ENCODE measurements around the gene TCP11L1.

Gene TCP11L1, protein sequence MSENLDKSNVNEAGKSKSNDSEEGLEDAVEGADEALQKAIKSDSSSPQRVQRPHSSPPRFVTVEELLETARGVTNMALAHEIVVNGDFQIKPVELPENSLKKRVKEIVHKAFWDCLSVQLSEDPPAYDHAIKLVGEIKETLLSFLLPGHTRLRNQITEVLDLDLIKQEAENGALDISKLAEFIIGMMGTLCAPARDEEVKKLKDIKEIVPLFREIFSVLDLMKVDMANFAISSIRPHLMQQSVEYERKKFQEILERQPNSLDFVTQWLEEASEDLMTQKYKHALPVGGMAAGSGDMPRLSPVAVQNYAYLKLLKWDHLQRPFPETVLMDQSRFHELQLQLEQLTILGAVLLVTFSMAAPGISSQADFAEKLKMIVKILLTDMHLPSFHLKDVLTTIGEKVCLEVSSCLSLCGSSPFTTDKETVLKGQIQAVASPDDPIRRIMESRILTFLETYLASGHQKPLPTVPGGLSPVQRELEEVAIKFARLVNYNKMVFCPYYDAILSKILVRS

DNA sequence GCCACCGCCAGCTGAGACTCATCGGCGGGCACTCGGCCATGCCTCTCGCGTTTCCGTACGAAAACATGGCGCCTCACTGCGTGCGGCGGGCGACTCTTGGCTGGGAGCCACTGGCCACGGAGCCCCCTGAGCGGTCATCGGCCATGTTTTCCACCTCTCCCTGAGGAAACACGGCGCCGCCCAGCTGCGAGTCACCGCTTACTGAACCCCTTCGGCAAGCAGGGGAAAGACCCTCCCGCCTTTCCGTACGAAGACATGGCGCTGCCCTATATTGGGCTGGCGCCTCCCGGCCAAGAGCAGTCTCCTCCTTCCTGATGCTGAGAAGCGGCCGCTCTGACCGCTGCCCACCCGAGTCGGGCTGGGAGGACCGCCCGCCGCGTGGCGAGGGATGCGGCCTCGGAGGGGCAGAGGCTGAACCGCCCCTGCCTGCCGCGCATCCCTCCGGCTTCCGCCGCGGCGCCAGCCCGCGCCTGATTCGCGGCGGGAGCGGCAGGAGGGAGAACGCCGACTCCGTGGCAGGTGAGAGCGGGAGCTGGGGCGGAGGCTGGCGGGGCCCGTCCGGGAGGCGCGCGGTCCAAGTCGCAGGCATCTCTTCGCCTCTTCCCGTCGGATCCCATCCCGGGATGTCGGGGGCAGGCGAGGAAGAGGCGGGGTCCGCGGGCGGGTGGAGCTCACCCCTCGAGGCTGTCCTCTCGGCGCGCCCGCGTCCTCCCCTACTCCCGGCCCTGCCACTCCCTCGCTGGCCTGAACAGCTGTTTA is at the start of gene TCP11L1:
TCP11L1 (plus strand) TSS at position 299 of the 759 bp plus-strand sequence. CDS start 4,202 bp downstream, outside the sequence.
- peak; percentile 92 for DNase-seq

DNA sequence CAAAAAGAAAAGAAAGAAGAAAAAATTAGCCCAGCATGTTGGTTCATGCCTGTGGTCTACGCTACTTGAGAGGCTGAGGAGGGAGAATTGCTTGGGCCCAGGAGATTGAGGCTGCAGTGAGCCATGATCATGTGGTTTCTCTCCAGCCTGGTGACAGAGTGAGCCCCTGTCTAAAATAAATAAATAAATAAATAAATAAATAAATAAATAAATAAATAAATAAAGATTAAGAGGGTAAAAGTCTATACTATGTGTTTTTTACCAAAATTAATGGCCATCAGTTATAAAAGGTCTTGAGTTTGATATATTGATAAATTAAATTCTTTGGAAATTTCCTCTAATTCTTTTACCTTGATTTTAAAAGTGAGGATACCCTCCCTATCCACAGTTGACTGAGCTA is 48.9 kb upstream of the TCP11L1 start:
- DNase-seq = no peak

- no peak for DNase-seq
Measured at GRCh38 chr11:32991427-32991826, 47.9 kb upstream of the TCP11L1 start.

GRCh38 chr11:32991898-32992297 is 47.5 kb upstream of the TCP11L1 start:
- no peak for DNase-seq

DNA sequence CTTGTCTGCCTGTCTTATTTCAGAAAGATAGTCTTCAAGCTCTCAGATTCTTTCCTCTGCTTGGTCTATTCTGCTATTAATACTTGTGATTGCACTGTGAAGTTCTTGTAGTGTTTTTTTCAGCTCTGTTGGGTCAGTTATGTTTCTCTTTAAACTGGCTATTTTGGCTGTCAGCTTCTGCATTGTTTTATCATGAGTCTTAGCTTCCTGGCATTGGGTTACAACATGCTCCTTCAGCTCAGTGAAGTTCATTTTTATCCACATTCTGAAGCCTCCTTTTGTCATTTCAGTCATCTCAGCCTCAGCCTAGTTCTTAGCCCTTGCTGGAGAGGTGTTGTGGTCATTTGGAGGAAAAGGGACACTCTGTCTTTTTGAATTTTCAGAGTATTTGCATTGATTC is 39.2 kb upstream of the TCP11L1 start:
- peak; percentile 73 for DNase-seq

DNA sequence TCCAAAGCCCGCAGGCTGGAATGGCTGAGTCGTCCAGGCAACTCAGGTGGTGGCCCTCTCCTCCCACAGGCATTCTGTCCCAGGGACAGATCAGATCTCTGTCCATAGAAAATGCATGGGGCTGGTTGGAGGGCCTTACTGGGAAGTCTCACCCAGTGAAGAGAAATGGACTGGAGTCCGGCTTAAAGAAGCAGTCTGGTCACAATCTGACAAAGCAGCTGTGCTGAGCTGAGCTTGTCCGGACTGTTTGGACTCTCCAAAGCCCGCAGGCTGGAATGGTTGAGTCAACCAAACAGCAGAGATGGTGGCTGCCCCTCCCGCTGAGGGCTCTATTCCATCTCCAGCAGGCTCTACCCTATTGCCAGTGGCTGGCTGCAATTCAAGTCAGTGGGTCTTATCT is 38.1 kb upstream of the TCP11L1 start:
- no peak for DNase-seq

GRCh38 chr11:33001751-33002542 is 37.4 kb upstream of the TCP11L1 start:
- no peak for DNase-seq

- DNase-seq = no peak
Measured at GRCh38 chr11:33005175-33005574, 34.2 kb upstream of the TCP11L1 start.

DNA sequence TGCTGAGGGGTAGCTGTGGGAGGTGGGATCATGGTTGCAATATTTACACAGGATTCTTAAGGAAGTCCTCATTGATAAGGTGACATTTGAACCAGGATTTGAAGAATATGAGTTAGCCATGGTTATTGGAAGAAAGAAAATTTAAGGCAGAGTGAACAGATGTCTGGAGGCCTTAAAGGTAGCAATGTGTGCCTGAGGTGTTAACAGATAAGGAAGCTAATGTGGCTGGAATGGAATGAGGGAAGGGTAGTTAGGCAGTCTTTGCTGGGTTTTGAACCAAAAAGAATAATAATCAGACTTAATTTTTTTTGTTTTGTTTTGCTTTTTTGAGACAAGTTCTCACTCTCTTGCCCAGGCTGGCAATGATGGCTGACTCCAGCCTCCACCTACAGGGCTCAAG is 33.4 kb upstream of the TCP11L1 start:
- DNase-seq = no peak

DNA sequence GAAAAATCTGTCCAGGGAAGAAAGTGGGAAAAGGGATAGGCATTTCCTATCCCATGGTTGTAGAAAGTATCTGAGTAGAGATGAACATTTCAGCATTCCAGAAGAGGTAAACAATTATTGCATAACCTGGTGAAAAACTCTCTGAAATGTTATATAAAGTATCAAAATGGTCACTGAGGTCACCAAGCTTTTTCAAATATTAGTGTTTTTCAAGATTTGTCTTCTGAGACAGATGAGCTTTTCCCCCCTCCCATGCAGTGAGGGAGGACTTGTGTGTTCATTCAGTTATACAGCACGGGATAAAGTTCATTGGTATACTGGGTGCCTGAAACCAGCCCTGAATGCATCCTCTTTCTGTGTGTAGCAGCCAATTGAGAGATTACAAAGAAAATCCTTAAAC is 25.6 kb upstream of the TCP11L1 start:
- no peak for DNase-seq

DNA sequence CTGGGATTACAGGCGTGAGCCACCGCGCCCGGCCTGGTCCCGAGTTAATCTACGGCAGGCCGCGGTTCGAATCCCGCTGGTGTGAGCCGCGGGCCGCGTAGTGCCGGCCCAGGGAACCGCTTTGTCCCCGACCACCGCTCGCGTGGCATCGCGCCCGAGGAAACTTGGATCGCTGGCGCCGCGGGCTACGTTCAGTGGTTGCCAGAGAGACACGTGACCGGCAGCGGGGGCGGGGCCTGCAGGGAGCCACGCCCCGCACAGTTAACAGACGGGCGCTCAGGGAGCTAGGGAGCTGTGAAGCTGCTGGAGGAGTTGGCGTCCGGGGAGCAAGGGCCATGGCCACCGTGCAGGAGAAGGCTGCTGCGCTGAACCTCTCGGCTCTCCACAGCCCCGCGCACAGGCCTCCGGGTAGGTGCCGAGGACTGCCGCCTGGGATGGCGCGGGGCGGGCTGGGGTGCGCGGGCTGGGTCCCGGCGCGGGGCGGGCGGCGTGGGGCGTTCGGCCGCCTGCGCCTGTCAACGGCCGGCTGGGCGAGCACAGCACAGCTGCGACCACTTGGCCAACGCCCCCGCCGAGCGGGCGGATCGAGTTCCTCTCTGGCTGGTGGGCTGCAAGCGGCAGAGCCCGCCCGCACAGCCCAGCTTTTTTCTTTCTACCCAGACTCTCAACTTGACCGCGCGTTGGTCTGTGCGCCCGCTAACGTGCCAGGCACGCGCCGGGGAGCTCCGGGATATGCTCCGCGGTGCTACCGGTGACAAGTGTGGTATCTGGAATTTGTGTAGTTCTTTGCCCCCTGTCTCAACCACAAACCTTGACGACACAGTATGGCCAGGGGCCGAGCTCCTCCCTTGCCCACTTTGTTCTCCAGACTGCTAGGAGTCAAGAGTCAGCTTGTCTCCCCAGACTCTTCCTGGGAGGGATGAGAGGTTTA is 23.5 kb upstream of the TCP11L1 start, which contains the start of gene DEPDC7:
DEPDC7 (plus strand) TSS at position 258 of the 931 bp plus-strand sequence; CDS start at position 336, 78 bp downstream.
- peak; percentile 73 for DNase-seq

- no peak for DNase-seq
Measured at GRCh38 chr11:33016654-33017053, 22.7 kb upstream of the TCP11L1 start.

GRCh38 chr11:33017478-33017877 is 21.9 kb upstream of the TCP11L1 start:
- DNase-seq = no peak

- DNase-seq = no peak
Measured at GRCh38 chr11:33017965-33018364, 21.4 kb upstream of the TCP11L1 start.

- no peak for DNase-seq
Measured at GRCh38 chr11:33018840-33019239, 20.5 kb upstream of the TCP11L1 start.

DNA sequence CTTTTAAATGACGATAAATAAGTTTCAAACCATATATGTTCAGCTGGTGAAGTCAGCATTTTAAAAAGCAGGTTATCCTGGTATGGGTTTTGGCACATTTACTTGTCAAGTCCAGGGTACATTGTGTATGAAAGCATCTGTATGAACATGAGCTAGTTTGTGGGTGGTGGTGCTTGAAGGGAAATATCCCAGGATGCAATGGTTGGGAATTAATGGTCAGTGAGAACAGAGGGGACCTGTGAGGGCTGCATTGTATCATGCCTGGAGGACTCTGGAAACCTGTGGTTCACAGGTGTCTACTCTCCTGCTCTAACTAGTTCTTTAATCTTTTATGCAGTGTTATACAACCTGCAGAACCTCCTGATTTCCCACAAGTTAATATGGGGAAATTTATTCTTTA is 17.9 kb upstream of the TCP11L1 start:
- no peak for DNase-seq

GRCh38 chr11:33021937-33022336 is 17.4 kb upstream of the TCP11L1 start:
- DNase-seq = no peak

- no peak for DNase-seq
Measured at GRCh38 chr11:33025339-33025722, 14.0 kb upstream of the TCP11L1 start.

- no peak for DNase-seq
Measured at GRCh38 chr11:33027233-33027632, 12.1 kb upstream of the TCP11L1 start.

DNA sequence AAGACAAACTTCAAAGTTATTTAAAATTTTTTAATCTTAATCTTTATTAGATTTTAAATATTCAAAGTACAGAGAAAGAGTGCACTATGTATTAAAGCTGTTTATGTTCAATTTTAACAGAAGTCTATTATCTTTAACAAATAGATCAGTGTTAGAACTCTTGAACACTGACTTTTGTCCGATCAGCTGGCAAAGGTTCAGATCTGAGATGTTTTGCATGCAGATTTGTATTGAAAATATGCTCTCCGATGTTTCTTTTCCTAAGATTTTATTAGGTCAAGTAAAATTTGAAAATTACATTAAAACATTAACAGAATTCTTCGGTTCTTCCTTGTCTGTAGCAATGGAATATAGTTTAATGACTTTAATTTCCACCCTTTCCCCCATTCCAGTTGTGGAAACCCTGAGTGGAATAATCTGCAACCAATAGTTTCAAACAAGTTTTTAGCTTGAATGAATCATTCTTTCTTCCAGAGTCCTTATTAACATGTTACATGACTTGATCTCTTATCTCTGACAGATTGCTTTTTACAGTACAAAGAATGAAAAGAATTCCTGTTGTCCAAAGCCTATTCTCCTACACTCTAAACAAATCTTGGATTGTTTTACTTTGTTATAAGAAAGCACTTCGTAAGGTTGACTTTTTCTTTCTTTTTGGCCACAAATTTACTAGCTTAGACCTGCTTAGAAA is 11.4 kb upstream of the TCP11L1 start:
- peak; percentile 38 for DNase-seq

- no peak for DNase-seq
Measured at GRCh38 chr11:33028537-33028914, 10.8 kb upstream of the TCP11L1 start.

Measured in NCI-H226 (cell line).